ENCODE data around the gene PLD3.
"Not testable (repeated sequence)": the region's sequence is repeated elsewhere in the genome, so short reads cannot be mapped to it uniquely, and the experiment has no call there.

DNA sequence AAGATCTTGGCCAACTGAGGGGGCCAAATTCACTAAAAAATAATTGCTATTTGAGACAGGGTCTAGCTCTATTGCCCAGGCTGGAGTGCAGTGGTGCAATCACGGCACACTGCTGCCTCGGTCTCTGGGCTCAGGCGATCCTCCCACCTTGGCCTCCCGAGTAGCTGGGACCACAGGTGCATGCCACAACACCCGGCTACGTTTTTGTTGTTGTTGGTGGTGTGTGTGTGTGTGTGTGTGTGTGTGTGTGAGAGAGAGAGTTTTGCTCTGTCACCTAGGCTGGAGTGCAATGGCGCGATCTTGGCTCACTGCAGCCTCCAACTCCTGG is 60.1 kb downstream of the PLD3 start:
- TF ChIP-seq, protein P1, sequence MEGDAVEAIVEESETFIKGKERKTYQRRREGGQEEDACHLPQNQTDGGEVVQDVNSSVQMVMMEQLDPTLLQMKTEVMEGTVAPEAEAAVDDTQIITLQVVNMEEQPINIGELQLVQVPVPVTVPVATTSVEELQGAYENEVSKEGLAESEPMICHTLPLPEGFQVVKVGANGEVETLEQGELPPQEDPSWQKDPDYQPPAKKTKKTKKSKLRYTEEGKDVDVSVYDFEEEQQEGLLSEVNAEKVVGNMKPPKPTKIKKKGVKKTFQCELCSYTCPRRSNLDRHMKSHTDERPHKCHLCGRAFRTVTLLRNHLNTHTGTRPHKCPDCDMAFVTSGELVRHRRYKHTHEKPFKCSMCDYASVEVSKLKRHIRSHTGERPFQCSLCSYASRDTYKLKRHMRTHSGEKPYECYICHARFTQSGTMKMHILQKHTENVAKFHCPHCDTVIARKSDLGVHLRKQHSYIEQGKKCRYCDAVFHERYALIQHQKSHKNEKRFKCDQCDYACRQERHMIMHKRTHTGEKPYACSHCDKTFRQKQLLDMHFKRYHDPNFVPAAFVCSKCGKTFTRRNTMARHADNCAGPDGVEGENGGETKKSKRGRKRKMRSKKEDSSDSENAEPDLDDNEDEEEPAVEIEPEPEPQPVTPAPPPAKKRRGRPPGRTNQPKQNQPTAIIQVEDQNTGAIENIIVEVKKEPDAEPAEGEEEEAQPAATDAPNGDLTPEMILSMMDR (IDR thresholded peaks at IDR 0.05): not testable (repeated sequence)
- not testable (repeated sequence) for TF ChIP-seq EZH2, EZH2phosphoT487 (IDR thresholded peaks at IDR 0.05)
